Trophoblast cell (in vitro differentiated cells and primary cell): ENCODE results near the gene ATXN2L.

ENCODE experiments used
- DNase-seq, 2 donors: peaks; one replicate each; pipeline ENCODE4 v3.0.0-alpha.2; 2016
- H2AFZ ChIP-seq: 2 replicates; pipeline ENCODE4 v1.6.1; 2013; ENCODE audit warnings: low read length, moderate library complexity, mild to moderate bottlenecking; ENCODE audit not compliant: insufficient read depth, poor library complexity
- H2AK5ac ChIP-seq: 2 replicates; pipeline ENCODE4 v1.6.1; 2013; ENCODE audit warnings: mild to moderate bottlenecking, low read length
- H2BK120ac ChIP-seq: 2 replicates; pipeline ENCODE4 v1.6.1; 2013; ENCODE audit warnings: low read length, mild to moderate bottlenecking, moderate library complexity; ENCODE audit not compliant: insufficient read depth, poor library complexity
- H2BK12ac ChIP-seq: 2 replicates; pipeline ENCODE4 v1.6.1; 2013; ENCODE audit warnings: mild to moderate bottlenecking, low read length, moderate library complexity
- H2BK5ac ChIP-seq: 2 replicates; pipeline ENCODE4 v1.6.1; 2013; ENCODE audit warnings: low read length, low read depth, moderate library complexity, mild to moderate bottlenecking; ENCODE audit not compliant: poor library complexity
- H3K14ac ChIP-seq: 2 replicates; pipeline ENCODE4 v1.6.1; 2013; ENCODE audit warnings: mild to moderate bottlenecking, low read length
- H3K18ac ChIP-seq: 2 replicates; pipeline ENCODE4 v1.6.1; 2013; ENCODE audit warnings: mild to moderate bottlenecking, low read length
- H3K23ac ChIP-seq: 2 replicates; pipeline ENCODE4 v1.6.1; 2013; ENCODE audit warnings: low read length
- H3K27ac ChIP-seq: 2 replicates; pipeline ENCODE4 v1.5.1; 2013; ENCODE audit warnings: low read depth, mild to moderate bottlenecking, inconsistent platforms, low read length, moderate library complexity
- H3K27me3 ChIP-seq: 2 replicates; pipeline ENCODE4 v1.6.1; 2013; ENCODE audit warnings: inconsistent platforms, mild to moderate bottlenecking, low read length, moderate library complexity; ENCODE audit not compliant: insufficient read depth
- H3K36me3 ChIP-seq, 2 experiments: 1 replicate in 1 of 2; 2 replicates in 1 of 2; pipeline ENCODE4 v1.6.1; 2013; ENCODE audit warnings: low read length in 2 of 2, mild to moderate bottlenecking in 2 of 2, moderate library complexity in 1 of 2; ENCODE audit not compliant: insufficient read depth in 2 of 2, control insufficient read depth in 1 of 2
- H3K4ac ChIP-seq: 2 replicates; pipeline ENCODE4 v1.6.1; 2013; ENCODE audit warnings: low read depth, mild to moderate bottlenecking, low read length, moderate library complexity
- H3K4me1 ChIP-seq, 2 experiments: 1 replicate in 1 of 2; 2 replicates in 1 of 2; pipeline ENCODE4 v1.6.1; 2013; ENCODE audit warnings: low read length in 2 of 2, mild to moderate bottlenecking in 2 of 2, moderate library complexity in 1 of 2; ENCODE audit not compliant: insufficient read depth in 2 of 2, control insufficient read depth in 1 of 2
- H3K4me2 ChIP-seq: 2 replicates; pipeline ENCODE4 v1.6.1; 2013; ENCODE audit warnings: inconsistent platforms, mild to moderate bottlenecking, low read length, moderate library complexity
- H3K4me3 ChIP-seq: 2 replicates; pipeline ENCODE4 v1.5.1; 2013; ENCODE audit warnings: mild to moderate bottlenecking, low read depth, low read length, inconsistent platforms
- H3K79me1 ChIP-seq: one replicate; pipeline ENCODE4 v1.6.1; 2013; ENCODE audit warnings: low read length
- H3K79me2 ChIP-seq: 2 replicates; pipeline ENCODE4 v1.6.1; 2013; ENCODE audit warnings: low read length, mild to moderate bottlenecking; ENCODE audit not compliant: control insufficient read depth, insufficient read depth, poor library complexity
- H3K9ac ChIP-seq: 2 replicates; pipeline ENCODE4 v1.6.1; 2013; ENCODE audit warnings: mild to moderate bottlenecking, low read length
- H3K9me3 ChIP-seq: 2 replicates; pipeline ENCODE4 v1.6.1; 2013; ENCODE audit warnings: low read depth, mild to moderate bottlenecking, control low read depth, inconsistent platforms, low read length; ENCODE audit not compliant: insufficient read depth
- H4K12ac ChIP-seq: 2 replicates; pipeline ENCODE4 v1.6.1; 2013; ENCODE audit warnings: low read depth, mild to moderate bottlenecking, low read length, moderate library complexity
- H4K8ac ChIP-seq: 2 replicates; pipeline ENCODE4 v1.6.1; 2013; ENCODE audit warnings: low read depth, mild to moderate bottlenecking, low read length, moderate library complexity
- H4K91ac ChIP-seq: one replicate; pipeline ENCODE4 v1.6.1; 2013; ENCODE audit warnings: low read depth, mild to moderate bottlenecking, low read length, moderate library complexity
- WGBS: extraction: QIAGEN DNeasy Blood & Tissue Kit; methylation state at CpG from one replicate; pipeline ENCODE4 v1.1.7; 2013; ENCODE audit warnings: missing lambda C conversion rate; ENCODE audit not compliant: insufficient read length, insufficient coverage; ENCODE audit errors: extremely low coverage; 5-methylcytosine and 5-hydroxymethylcytosine counted together

ATXN2L gene

DNA sequence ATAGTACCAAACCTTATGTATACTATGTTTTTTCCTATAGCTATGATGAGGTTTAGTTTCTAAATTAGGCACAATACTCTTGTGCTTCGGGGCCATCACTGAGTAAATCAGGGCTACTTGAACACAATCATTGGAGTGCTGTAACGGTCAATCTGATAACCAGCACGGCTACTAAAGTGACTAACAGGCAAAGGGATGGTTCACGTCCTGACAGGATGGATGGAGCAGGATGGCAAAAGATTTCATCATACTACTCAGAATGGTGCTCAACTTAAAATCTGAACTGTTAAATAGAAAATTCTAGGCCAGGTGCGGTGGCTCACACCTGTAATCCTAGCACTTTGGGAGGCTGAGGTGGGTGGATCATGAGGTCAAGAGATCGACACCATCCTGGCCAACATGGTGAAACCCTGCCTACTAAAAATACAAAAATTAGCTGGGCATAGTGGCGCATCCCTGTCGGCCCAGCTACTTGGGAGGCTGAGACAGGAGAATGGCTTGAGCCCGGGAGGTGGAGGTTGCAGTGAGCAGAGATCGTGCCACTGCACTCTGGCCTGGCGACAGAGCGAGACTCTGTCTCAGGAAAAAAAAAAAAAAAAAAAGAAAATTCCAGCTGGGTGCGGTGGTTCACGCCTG is 16.3 kb downstream of the ATXN2L start:
- Histone ChIP-seq H3K36me3 (peaks cover 58 to 69% of the 10 kb centered on the region in 2 experiments), H3K14ac (no peak overlapping the region), H3K79me1 (no peaks in the 10 kb centered on the region), H2BK120ac (no peak overlapping the region), H2BK5ac (no peak overlapping the region), H3K18ac (no peak overlapping the region), H3K4me1 (no peaks in the 10 kb centered on the region), H3K4ac (no peak overlapping the region), H2AFZ (no peak overlapping the region), H3K79me2 (no peaks in the 10 kb centered on the region), H2BK12ac (no peak overlapping the region), H4K8ac (no peak overlapping the region), H2AK5ac (no peak overlapping the region), H3K27me3 (no peaks in the 10 kb centered on the region), H3K23ac (no peak overlapping the region), H3K9ac (no peak overlapping the region), H3K4me3 (no peak overlapping the region), H4K91ac (no peak overlapping the region), H3K4me2 (no peak overlapping the region), H4K12ac (no peak overlapping the region), H3K9me3 (no peaks in the 10 kb centered on the region), H3K27ac (no peak overlapping the region)
- DNase-seq: no peak
- no CpG with 5 or more reads among the region's 14 CpGs for WGBS

GRCh38 chr16:28839899-28840298 is 17.1 kb downstream of the ATXN2L start:
- no peak overlapping the region for H4K12ac ChIP-seq
- no peak overlapping the region for H3K27ac ChIP-seq
- no peak overlapping the region for H2AFZ ChIP-seq
- no peak overlapping the region for H2AK5ac ChIP-seq
- H4K91ac ChIP-seq: no peak overlapping the region
- no CpG with 5 or more reads among the region's 1 CpG for WGBS
- H3K4me3 ChIP-seq: no peak overlapping the region
- H2BK5ac ChIP-seq: no peak overlapping the region
- no peak overlapping the region for H3K4ac ChIP-seq
- no peak for DNase-seq
- H3K79me2 ChIP-seq: no peaks in the 10 kb centered on the region
- H3K18ac ChIP-seq: no peak overlapping the region
- H4K8ac ChIP-seq: no peak overlapping the region
- no peaks in the 10 kb centered on the region for H3K27me3 ChIP-seq
- H2BK120ac ChIP-seq: no peak overlapping the region
- peaks cover 0 to 2% of the 10 kb centered on the region in 2 experiments for H3K4me1 ChIP-seq
- H3K79me1 ChIP-seq: no peaks in the 10 kb centered on the region
- peaks cover 58 to 69% of the 10 kb centered on the region in 2 experiments for H3K36me3 ChIP-seq
- no peak overlapping the region for H2BK12ac ChIP-seq
- H3K9me3 ChIP-seq: no peaks in the 10 kb centered on the region
- H3K9ac ChIP-seq: no peak overlapping the region
- no peak overlapping the region for H3K14ac ChIP-seq
- no peak overlapping the region for H3K23ac ChIP-seq
- no peak overlapping the region for H3K4me2 ChIP-seq

DNA sequence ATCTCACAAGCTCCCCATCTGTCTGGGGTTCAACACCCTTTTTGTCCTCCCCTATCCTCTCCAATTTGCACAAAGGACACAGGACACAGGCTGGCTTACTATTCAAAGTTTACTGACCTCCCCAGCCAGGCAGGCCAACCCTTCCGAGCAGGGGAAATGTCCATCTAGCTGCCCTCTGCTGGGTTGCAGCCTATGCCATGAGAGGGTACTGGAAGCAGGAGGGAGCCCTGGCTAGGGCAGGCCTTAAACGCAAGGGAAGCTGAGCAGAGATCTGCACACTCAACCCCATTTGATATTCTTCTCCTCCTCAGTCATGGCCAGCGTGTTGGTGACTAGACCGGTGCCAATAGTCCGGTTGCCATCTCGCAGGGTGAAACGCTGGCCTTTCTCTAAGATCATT is 19.9 kb downstream of the ATXN2L start:
- WGBS: no CpG with 5 or more reads among the region's 7 CpGs
- Histone ChIP-seq H2AFZ (no peak overlapping the region), H2BK12ac (no peak overlapping the region)

GRCh38 chr16:28843766-28844165 is 21.0 kb downstream of the ATXN2L start:
- Histone ChIP-seq H3K14ac (no peak overlapping the region), H4K12ac (no peak overlapping the region), H3K4me2 (no peak overlapping the region), H3K27ac (no peak overlapping the region), H2AFZ (no peak overlapping the region), H4K91ac (no peak overlapping the region), H3K4me1 (peaks cover 6 to 16% of the 10 kb centered on the region in 2 experiments), H2BK12ac (no peak overlapping the region), H3K4me3 (no peak overlapping the region), H3K79me2 (peaks cover 10% of the 10 kb centered on the region), H3K4ac (no peak overlapping the region), H3K23ac (no peak overlapping the region), H3K36me3 (peaks cover 31 to 38% of the 10 kb centered on the region in 2 experiments), H3K9ac (no peak overlapping the region), H3K79me1 (peaks cover 9% of the 10 kb centered on the region), H2AK5ac (no peak overlapping the region), H2BK5ac (no peak overlapping the region), H3K9me3 (no peaks in the 10 kb centered on the region), H2BK120ac (no peak overlapping the region), H3K18ac (no peak overlapping the region), H3K27me3 (no peaks in the 10 kb centered on the region), H4K8ac (no peak overlapping the region)
- DNase-seq: no peak
- WGBS: no CpG with 5 or more reads among the region's 12 CpGs

More for the DNA sequence above, 19.9 kb downstream of the ATXN2L start:
- Histone ChIP-seq H2BK120ac (no peak overlapping the region), H2AK5ac (no peak overlapping the region), H4K12ac (no peak overlapping the region), H3K4ac (no peak overlapping the region), H3K18ac (no peak overlapping the region), H3K9me3 (no peaks in the 10 kb centered on the region), H3K23ac (no peak overlapping the region), H3K36me3 (peaks cover 33 to 46% of the 10 kb centered on the region in 2 experiments), H2BK5ac (no peak overlapping the region), H3K79me2 (peaks cover 10% of the 10 kb centered on the region), H3K79me1 (peaks cover 9% of the 10 kb centered on the region), H3K27me3 (no peaks in the 10 kb centered on the region), H4K8ac (no peak overlapping the region), H3K4me1 (peaks cover 6 to 16% of the 10 kb centered on the region in 2 experiments), H3K4me2 (no peak overlapping the region), H3K9ac (no peak overlapping the region), H4K91ac (no peak overlapping the region), H3K14ac (no peak overlapping the region), H3K4me3 (no peak overlapping the region), H3K27ac (no peak overlapping the region)
- no peak for DNase-seq
